CD4-positive, alpha-beta T cell (primary cell): ENCODE data around the gene F11R. TPM values are rescaled to one million over a fixed set of nuclear protein-coding genes. Genes with fewer than 3 reads are reported as not detected.

Source experiments
- ATAC-seq: fragments of 200-7000 bp; cut with Tn5 transposase; one replicate; pipeline ENCODE4 v1.10.0; 2022; ENCODE audit warnings: mild to moderate bottlenecking; ENCODE audit not compliant: poor library complexity
- CTCF ChIA-PET: fragments of 350-600 bp; sonication (Branson Sonifier 250); formaldehyde crosslinking; loops from one replicate; lab custom pipeline; 2021; ENCODE audit warnings: antibody characterized with exemption, inconsistent platforms; lab: Charles Lee
- POLR2A ChIA-PET: fragments of 350-600 bp; sonication (Branson Sonifier 250); formaldehyde crosslinking; loops from one replicate; lab custom pipeline; 2021; ENCODE audit warnings: antibody characterized with exemption, inconsistent platforms; lab: Charles Lee
- DNase-seq, 14 experiments: peaks; one replicate each; pipeline ENCODE4 v3.0.0-alpha.2; 2013 to 2020; ENCODE audit warnings: mixed read lengths in 2 of 14
- H3K27ac ChIP-seq, 2 donors: one replicate each; pipeline versions ENCODE4 v1.5.1 to v1.7.0; 2013; ENCODE audit warnings: low read length in 2 of 2, low read depth in 1 of 2, mild to moderate bottlenecking in 1 of 2
- H3K27me3 ChIP-seq, 2 experiments: 1 replicate in 1 of 2; 2 replicates in 1 of 2; pipeline versions ENCODE4 v1.6.1 to v1.7.0; 2013; ENCODE audit warnings: low read length in 2 of 2, control low read depth in 1 of 2, mild to moderate bottlenecking in 1 of 2, moderate library complexity in 1 of 2; ENCODE audit not compliant: insufficient read depth in 2 of 2, control insufficient read depth in 1 of 2
- H3K36me3 ChIP-seq: one replicate; pipeline ENCODE4 v1.6.1; 2013; ENCODE audit warnings: low read length, control low read depth; ENCODE audit not compliant: insufficient read depth
- H3K4me1 ChIP-seq: one replicate; pipeline ENCODE4 v1.6.1; 2013; ENCODE audit warnings: low read length, control low read depth; ENCODE audit not compliant: insufficient read depth
- H3K4me3 ChIP-seq: one replicate; pipeline ENCODE4 v1.5.1; 2013; ENCODE audit warnings: mild to moderate bottlenecking, low read length, moderate library complexity
- H3K9me3 ChIP-seq, 2 experiments: 1 replicate in 1 of 2; 2 replicates in 1 of 2; pipeline versions ENCODE4 v1.6.1 to v1.7.0; 2013; ENCODE audit warnings: low read length in 2 of 2, mild to moderate bottlenecking in 2 of 2, control low read depth in 1 of 2, moderate library complexity in 1 of 2; ENCODE audit not compliant: control insufficient read depth in 1 of 2, insufficient read depth in 1 of 2
- H3K27ac Mint-ChIP-seq: one replicate; pipeline ENCODE4 v1.8.0; 2020; ENCODE audit warnings: mixed read lengths
- H3K27me3 Mint-ChIP-seq: one replicate; pipeline ENCODE4 v1.8.0; 2021; ENCODE audit warnings: mixed read lengths
- H3K36me3 Mint-ChIP-seq: one replicate; pipeline ENCODE4 v1.8.0; 2021; ENCODE audit warnings: low read depth, mixed read lengths
- H3K4me1 Mint-ChIP-seq: one replicate; pipeline ENCODE4 v1.8.0; 2021; ENCODE audit warnings: low read depth, mixed read lengths
- H3K4me3 Mint-ChIP-seq: one replicate; pipeline ENCODE4 v1.8.0; 2020; ENCODE audit warnings: mild to moderate bottlenecking, mixed read lengths
- H3K9me3 Mint-ChIP-seq: one replicate; pipeline ENCODE4 v1.8.0; 2020; ENCODE audit warnings: mixed read lengths
- intact Hi-C, 2 experiments: fragments of 100-400 bp; cut with DNase I in 1 of 2; cut with micrococcal nuclease in 1 of 2; formaldehyde crosslinking; loops; one replicate each; pipeline versions ENCODE4 v1.15.1 to v1.9.0; 2023 to 2025; cut with DNase I, micrococcal nuclease
- total RNA-seq, 174 experiments: library from RNA in 2 of 174; stranded (reverse) in 2 of 174; gene quantifications; one replicate each; pipeline ENCODE4 v1.2.3 and lab custom pipeline; 2021 to 2026
- TF ChIP-seq, protein P1 (sequence below): fragments of 200-600 bp; IDR thresholded peaks from one replicate; pipeline ENCODE4 v1.8.0; 2022; ENCODE audit warnings: antibody characterized with exemption, mild to moderate bottlenecking

Gene F11R
- total RNA-seq, 2 experiments from 2014 or later: 15.2 to 16.2 TPM

DNA sequence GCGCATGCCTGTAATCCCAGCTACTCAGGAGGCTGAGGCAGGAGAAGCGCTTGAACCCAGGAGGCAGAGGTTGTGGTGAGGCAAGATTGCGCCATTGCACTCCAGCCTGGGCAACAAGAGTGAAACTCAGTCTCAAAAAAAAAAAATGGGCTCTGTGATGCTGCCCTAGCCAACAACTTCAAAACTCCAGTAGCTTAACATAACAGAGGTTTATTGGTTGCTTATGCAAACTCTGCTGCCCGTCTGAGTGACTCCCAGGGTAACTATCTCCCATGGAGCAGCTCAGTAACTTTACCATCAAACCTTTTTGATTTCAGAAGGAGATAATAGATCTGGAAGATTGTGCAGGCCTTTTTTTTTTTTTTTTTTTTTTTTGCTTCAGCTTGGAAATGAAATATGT is 47.5 kb downstream of the F11R start:
- POLR2A ChIA-PET: interaction anchor here (0.6 kb wide), 1 partner anchor 133 kb away, joined by 3 read pairs; no protein-coding TSS in a partner anchor
- ATAC-seq: no peak
- Histone ChIP-seq H3K27ac (no peak overlapping the region), H3K27me3 (no peaks in the 10 kb centered on the region), H3K4me1 (no peaks in the 10 kb centered on the region), H3K36me3 (no peaks in the 10 kb centered on the region), H3K9me3 (no peaks in the 10 kb centered on the region), H3K4me3 (no peak overlapping the region)
- no peak overlapping the region for H3K27ac Mint-ChIP-seq
- CTCF ChIA-PET: interaction anchor here (0.7 to 1.0 kb wide), 2 partner anchors 113 to 117 kb away, joined by 3 to 4 read pairs; no protein-coding TSS in a partner anchor
- TF ChIP-seq, protein P1, sequence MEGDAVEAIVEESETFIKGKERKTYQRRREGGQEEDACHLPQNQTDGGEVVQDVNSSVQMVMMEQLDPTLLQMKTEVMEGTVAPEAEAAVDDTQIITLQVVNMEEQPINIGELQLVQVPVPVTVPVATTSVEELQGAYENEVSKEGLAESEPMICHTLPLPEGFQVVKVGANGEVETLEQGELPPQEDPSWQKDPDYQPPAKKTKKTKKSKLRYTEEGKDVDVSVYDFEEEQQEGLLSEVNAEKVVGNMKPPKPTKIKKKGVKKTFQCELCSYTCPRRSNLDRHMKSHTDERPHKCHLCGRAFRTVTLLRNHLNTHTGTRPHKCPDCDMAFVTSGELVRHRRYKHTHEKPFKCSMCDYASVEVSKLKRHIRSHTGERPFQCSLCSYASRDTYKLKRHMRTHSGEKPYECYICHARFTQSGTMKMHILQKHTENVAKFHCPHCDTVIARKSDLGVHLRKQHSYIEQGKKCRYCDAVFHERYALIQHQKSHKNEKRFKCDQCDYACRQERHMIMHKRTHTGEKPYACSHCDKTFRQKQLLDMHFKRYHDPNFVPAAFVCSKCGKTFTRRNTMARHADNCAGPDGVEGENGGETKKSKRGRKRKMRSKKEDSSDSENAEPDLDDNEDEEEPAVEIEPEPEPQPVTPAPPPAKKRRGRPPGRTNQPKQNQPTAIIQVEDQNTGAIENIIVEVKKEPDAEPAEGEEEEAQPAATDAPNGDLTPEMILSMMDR: no peak
- intact Hi-C loops: no loop called here
- no peak overlapping the region for H3K4me3 Mint-ChIP-seq
- no peak for DNase-seq
- H3K9me3 Mint-ChIP-seq: no peaks in the 10 kb centered on the region
- H3K27me3 Mint-ChIP-seq: peaks cover 21% of the 10 kb centered on the region
- no peaks in the 10 kb centered on the region for H3K4me1 Mint-ChIP-seq
- no peaks in the 10 kb centered on the region for H3K36me3 Mint-ChIP-seq

DNA sequence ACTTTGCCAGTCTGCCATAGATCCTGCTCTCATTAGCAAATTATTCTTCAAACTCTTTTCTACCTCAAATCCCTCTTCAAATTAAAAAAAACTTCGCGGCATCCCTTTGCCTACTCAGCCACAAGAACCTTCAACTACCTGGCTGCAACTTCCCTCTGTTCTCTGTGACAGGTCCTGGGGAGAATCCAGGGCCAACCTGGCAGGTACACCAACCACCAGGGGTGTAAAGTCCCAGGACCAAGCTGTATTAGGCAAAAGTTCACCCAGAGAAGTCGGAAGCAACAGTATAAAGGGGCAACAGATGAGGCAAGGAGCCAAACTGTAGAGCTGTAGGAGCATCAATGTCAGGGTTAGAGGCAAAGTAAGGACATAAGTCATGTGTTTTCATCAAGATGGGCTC is 48.0 kb downstream of the F11R start:
- TF ChIP-seq, protein P1: no peak
- Histone ChIP-seq H3K36me3 (no peaks in the 10 kb centered on the region), H3K27me3 (no peaks in the 10 kb centered on the region), H3K9me3 (no peaks in the 10 kb centered on the region), H3K4me3 (no peak overlapping the region), H3K27ac (no peak overlapping the region), H3K4me1 (no peaks in the 10 kb centered on the region)
- DNase-seq (no peak), ATAC-seq (no peak)
- peaks cover 21% of the 10 kb centered on the region for H3K27me3 Mint-ChIP-seq
- H3K4me1 Mint-ChIP-seq: no peaks in the 10 kb centered on the region
- H3K27ac Mint-ChIP-seq: no peak overlapping the region
- POLR2A ChIA-PET: no interaction called here
- CTCF ChIA-PET: interaction anchor here (1.0 kb wide), 1 partner anchor 112 kb away, joined by 3 read pairs; no protein-coding TSS in a partner anchor
- no peaks in the 10 kb centered on the region for H3K9me3 Mint-ChIP-seq
- intact Hi-C loops: no loop called here
- no peaks in the 10 kb centered on the region for H3K36me3 Mint-ChIP-seq
- no peak overlapping the region for H3K4me3 Mint-ChIP-seq

DNA sequence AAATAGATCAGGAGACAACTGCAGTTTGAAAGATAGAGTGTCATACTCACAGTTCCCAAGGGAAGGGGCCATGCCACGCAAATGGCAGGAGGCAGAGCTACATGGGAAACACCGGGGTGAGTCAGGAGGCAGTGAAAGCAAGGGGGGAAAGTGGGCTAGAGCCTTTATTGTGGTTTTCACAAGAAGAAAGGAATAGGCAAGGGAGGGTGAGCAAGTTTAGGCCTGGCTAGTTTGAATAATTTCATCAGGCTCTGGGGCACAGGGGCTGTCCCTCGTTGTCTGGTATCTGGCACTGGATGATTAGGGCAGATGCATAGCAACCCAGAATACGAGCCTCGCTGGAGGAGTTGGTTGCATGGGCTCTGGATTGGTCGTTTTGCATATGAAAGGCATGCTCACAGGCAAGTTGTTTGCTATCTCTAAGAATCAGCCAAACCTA is 49.3 kb downstream of the F11R start:
- Histone ChIP-seq H3K36me3 (no peaks in the 10 kb centered on the region), H3K4me1 (no peaks in the 10 kb centered on the region), H3K4me3 (no peak overlapping the region), H3K9me3 (no peaks in the 10 kb centered on the region), H3K27me3 (no peaks in the 10 kb centered on the region), H3K27ac (no peak overlapping the region)
- intact Hi-C loops: no loop called here
- DNase-seq: no peak
- H3K9me3 Mint-ChIP-seq: no peaks in the 10 kb centered on the region
- no peak overlapping the region for H3K27ac Mint-ChIP-seq
- ChIA-PET CTCF (no interaction called here), POLR2A (no interaction called here)
- peaks cover 21% of the 10 kb centered on the region for H3K27me3 Mint-ChIP-seq
- H3K36me3 Mint-ChIP-seq: no peaks in the 10 kb centered on the region
- ATAC-seq: no peak
- TF ChIP-seq, protein P1: no peak
- H3K4me1 Mint-ChIP-seq: no peaks in the 10 kb centered on the region
- no peak overlapping the region for H3K4me3 Mint-ChIP-seq
